ENCODE measurements around the gene CYSTM1. TPM values are rescaled to one million over a fixed set of nuclear protein-coding genes. Genes with fewer than 3 reads are reported as not detected.
A peak's percentile ranks its signal among the peaks of the same experiment; 100 is the strongest.

Gene CYSTM1
- total RNA-seq, 1 experiment from 2014 or later, result 43.3 TPM

GRCh38 chr5:140213370-140213983, 38.5 kb downstream of the CYSTM1 start:
- DNase-seq (no peak), ATAC-seq (0 out of 2 replicates have a peak, but pooled peaks have one; percentile 37)
- Histone ChIP-seq H3K4me2 (ENCODE audit: low read length) (no peak overlapping the region), H3K36me3 (ENCODE audit: low read depth, low read length) (no peaks in the 10 kb centered on the region), H4K20me1 (ENCODE audit: low read length) (no peaks in the 10 kb centered on the region), H3K27me3 (ENCODE audit: low read length) (no peaks in the 10 kb centered on the region), H3K9ac (ENCODE audit: low read length) (no peak overlapping the region), H3K4me1 (ENCODE audit: insufficient read depth, low read length) (peaks cover 15% of the 10 kb centered on the region), H2AFZ (ENCODE audit: low read length) (no peak overlapping the region), H3K79me2 (ENCODE audit: low read length) (no peaks in the 10 kb centered on the region), H3K27ac (ENCODE audit: low read length) (no peak overlapping the region), H3F3A (ENCODE audit: low read length, unreplicated experiment) (no peaks in the 10 kb centered on the region), H3K9me3 (ENCODE audit: low read length) (no peaks in the 10 kb centered on the region), H3K9me2 (replicated peaks; ENCODE audit: low read length) (no peaks in the 10 kb centered on the region), H3K4me3 (ENCODE audit: low read length) (no peak overlapping the region)
- POLR2A ChIA-PET (ENCODE audit: unreplicated experiment), result no interaction called here
- intact Hi-C loops (cut with micrococcal nuclease), result no loop called here
- CTCF ChIA-PET, result interaction anchor here (0.7 kb wide), 1 partner anchor 146 kb away, joined by 4 read pairs; no protein-coding TSS in a partner anchor
- BruUV-seq (replicated peaks), result no TSS peak
- TF ChIP-seq EZH2 (IDR thresholded peaks at IDR 0.05; ENCODE audit: low read length, unreplicated experiment) (no peak), EZH2phosphoT487 (IDR thresholded peaks at IDR 0.05; ENCODE audit: borderline replicate concordance, low read length) (no peak)
- TF ChIP-seq, protein P1, sequence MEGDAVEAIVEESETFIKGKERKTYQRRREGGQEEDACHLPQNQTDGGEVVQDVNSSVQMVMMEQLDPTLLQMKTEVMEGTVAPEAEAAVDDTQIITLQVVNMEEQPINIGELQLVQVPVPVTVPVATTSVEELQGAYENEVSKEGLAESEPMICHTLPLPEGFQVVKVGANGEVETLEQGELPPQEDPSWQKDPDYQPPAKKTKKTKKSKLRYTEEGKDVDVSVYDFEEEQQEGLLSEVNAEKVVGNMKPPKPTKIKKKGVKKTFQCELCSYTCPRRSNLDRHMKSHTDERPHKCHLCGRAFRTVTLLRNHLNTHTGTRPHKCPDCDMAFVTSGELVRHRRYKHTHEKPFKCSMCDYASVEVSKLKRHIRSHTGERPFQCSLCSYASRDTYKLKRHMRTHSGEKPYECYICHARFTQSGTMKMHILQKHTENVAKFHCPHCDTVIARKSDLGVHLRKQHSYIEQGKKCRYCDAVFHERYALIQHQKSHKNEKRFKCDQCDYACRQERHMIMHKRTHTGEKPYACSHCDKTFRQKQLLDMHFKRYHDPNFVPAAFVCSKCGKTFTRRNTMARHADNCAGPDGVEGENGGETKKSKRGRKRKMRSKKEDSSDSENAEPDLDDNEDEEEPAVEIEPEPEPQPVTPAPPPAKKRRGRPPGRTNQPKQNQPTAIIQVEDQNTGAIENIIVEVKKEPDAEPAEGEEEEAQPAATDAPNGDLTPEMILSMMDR (conservative IDR thresholded peaks at IDR 0.05; ENCODE audit: low read depth, low read length), result no peak

GRCh38 chr5:140214831-140215230, 39.8 kb downstream of the CYSTM1 start:
- no peaks in the 10 kb centered on the region for H4K20me1 ChIP-seq (ENCODE audit: low read length)
- POLR2A ChIA-PET (ENCODE audit: unreplicated experiment), result no interaction called here
- no peak overlapping the region for H3K27ac ChIP-seq (ENCODE audit: low read length)
- TF ChIP-seq EZH2 (IDR thresholded peaks at IDR 0.05; ENCODE audit: low read length, unreplicated experiment), result no peak
- TF ChIP-seq EZH2phosphoT487 (IDR thresholded peaks at IDR 0.05; ENCODE audit: borderline replicate concordance, low read length), result no peak
- TF ChIP-seq, protein P1 (conservative IDR thresholded peaks at IDR 0.05; ENCODE audit: low read depth, low read length), result no peak
- no peak overlapping the region for H2AFZ ChIP-seq (ENCODE audit: low read length)
- ATAC-seq (peak; percentile 84), DNase-seq (peak; percentile 89)
- intact Hi-C loops (cut with micrococcal nuclease), result no loop called here
- H3K79me2 ChIP-seq (ENCODE audit: low read length), result no peaks in the 10 kb centered on the region
- no peaks in the 10 kb centered on the region for H3K36me3 ChIP-seq (ENCODE audit: low read depth, low read length)
- peaks cover 19% of the 10 kb centered on the region for H3K4me1 ChIP-seq (ENCODE audit: insufficient read depth, low read length)
- CTCF ChIA-PET, result no interaction called here
- H3K4me2 ChIP-seq (ENCODE audit: low read length), result 0 out of 2 replicates have a peak overlapping the region, but pooled peaks have one; percentile 13
- H3K9ac ChIP-seq (ENCODE audit: low read length), result no peak overlapping the region
- no TSS peak for BruUV-seq (replicated peaks)
- H3F3A ChIP-seq (ENCODE audit: low read length, unreplicated experiment), result no peaks in the 10 kb centered on the region
- no peaks in the 10 kb centered on the region for H3K9me3 ChIP-seq (ENCODE audit: low read length)
- no peaks in the 10 kb centered on the region for H3K9me2 ChIP-seq (replicated peaks; ENCODE audit: low read length)
- H3K4me3 ChIP-seq (ENCODE audit: low read length), result no peak overlapping the region
- no peaks in the 10 kb centered on the region for H3K27me3 ChIP-seq (ENCODE audit: low read length)

DNA sequence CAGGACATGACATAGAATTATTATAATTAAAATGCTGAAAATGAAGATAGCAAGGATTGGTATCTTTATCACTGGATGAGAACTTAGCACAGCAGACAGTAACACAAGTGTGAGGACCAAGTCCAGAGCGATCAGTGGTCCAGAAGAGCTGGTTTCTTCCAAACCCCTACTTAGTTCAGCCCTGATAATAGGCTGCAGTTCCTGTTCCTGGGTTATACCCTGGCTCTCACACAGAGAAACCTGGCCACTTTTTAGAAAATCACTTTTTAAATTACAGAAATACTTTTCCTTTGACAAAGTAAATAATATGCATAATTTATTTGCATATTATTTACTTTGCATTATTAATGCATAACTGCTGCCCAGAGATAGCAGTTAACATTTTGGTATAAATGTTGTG, 40.3 kb downstream of the CYSTM1 start:
- no peaks in the 10 kb centered on the region for H3K9me3 ChIP-seq (ENCODE audit: low read length)
- H3K4me1 ChIP-seq (ENCODE audit: insufficient read depth, low read length), result peaks cover 24% of the 10 kb centered on the region
- no TSS peak for BruUV-seq (replicated peaks)
- no peak overlapping the region for H3K4me3 ChIP-seq (ENCODE audit: low read length)
- no peaks in the 10 kb centered on the region for H3K79me2 ChIP-seq (ENCODE audit: low read length)
- ATAC-seq, result peak; percentile 38
- H3K27ac ChIP-seq (ENCODE audit: low read length), result no peak overlapping the region
- CTCF ChIA-PET, result no interaction called here
- H2AFZ ChIP-seq (ENCODE audit: low read length), result no peak overlapping the region
- POLR2A ChIA-PET (ENCODE audit: unreplicated experiment), result no interaction called here
- H3F3A ChIP-seq (ENCODE audit: low read length, unreplicated experiment), result no peaks in the 10 kb centered on the region
- H3K36me3 ChIP-seq (ENCODE audit: low read depth, low read length), result no peaks in the 10 kb centered on the region
- no peaks in the 10 kb centered on the region for H3K27me3 ChIP-seq (ENCODE audit: low read length)
- peak overlapping the region; percentile 13; the same call in 1 of the 2 replicates for H3K4me2 ChIP-seq (ENCODE audit: low read length)
- intact Hi-C loops (cut with micrococcal nuclease), result no loop called here
- TF ChIP-seq, protein P1 (conservative IDR thresholded peaks at IDR 0.05; ENCODE audit: low read depth, low read length), result no peak
- TF ChIP-seq EZH2phosphoT487 (IDR thresholded peaks at IDR 0.05; ENCODE audit: borderline replicate concordance, low read length) (no peak), EZH2 (IDR thresholded peaks at IDR 0.05; ENCODE audit: low read length, unreplicated experiment) (no peak)
- no peak for DNase-seq
- no peaks in the 10 kb centered on the region for H4K20me1 ChIP-seq (ENCODE audit: low read length)
- H3K9ac ChIP-seq (ENCODE audit: low read length), result no peak overlapping the region
- H3K9me2 ChIP-seq (replicated peaks; ENCODE audit: low read length), result no peaks in the 10 kb centered on the region
